Heart right ventricle (tissue), 16 donors: ENCODE measurements around the gene VN1R5. TPM values are rescaled to one million over a fixed set of nuclear protein-coding genes. Genes with fewer than 3 reads are reported as not detected.
"Not testable (repeated sequence)": the region's sequence is repeated elsewhere in the genome, so short reads cannot be mapped to it uniquely, and the experiment has no call there.

Experiments
- ATAC-seq, 8 donors: fragments of 200-7000 bp; cut with Tn5 transposase; one replicate each; pipeline ENCODE4 v1.9.1; 2020; ENCODE audit warnings: mild to moderate bottlenecking in 8 of 8, moderate library complexity in 8 of 8, moderate number of reproducible peaks in 1 of 8
- DNase-seq, 2 donors: peaks; one replicate each; pipeline ENCODE4 v3.0.0-alpha.2; 2020
- H3K27ac ChIP-seq, 10 donors: fragments of 200-600 bp; sonication (generic) in 2 of 10; one replicate each; pipeline versions ENCODE4 v1.5.0 to v1.8.0; 2020 to 2022; ENCODE audit warnings: mild to moderate bottlenecking in 3 of 10
- H3K27me3 ChIP-seq, 7 donors: fragments of 200-600 bp; one replicate each; pipeline ENCODE4 v1.8.0; 2021 to 2022; ENCODE audit warnings: mild to moderate bottlenecking in 2 of 7
- H3K36me3 ChIP-seq, 9 donors: fragments of 200-600 bp; sonication (generic) in 1 of 9; one replicate each; pipeline versions ENCODE4 v1.5.0 to v1.8.0; 2020 to 2022; ENCODE audit warnings: mild to moderate bottlenecking in 2 of 9
- H3K4me1 ChIP-seq, 9 donors: fragments of 200-600 bp; sonication (generic) in 1 of 9; one replicate each; pipeline versions ENCODE4 v1.5.0 to v1.8.0; 2020 to 2022; ENCODE audit warnings: mild to moderate bottlenecking in 4 of 9
- H3K4me3 ChIP-seq, 10 donors: fragments of 200-600 bp; sonication (generic) in 2 of 10; one replicate each; pipeline versions ENCODE4 v1.5.0 to v1.8.0; 2020 to 2022; ENCODE audit warnings: mild to moderate bottlenecking in 7 of 10, moderate library complexity in 2 of 10
- H3K9me3 ChIP-seq, 11 donors: fragments of 200-600 bp in 10 of 11; sonication (generic) in 2 of 11; one replicate each; pipeline versions ENCODE4 v1.5.0 to v1.8.0; 2013 to 2022; ENCODE audit warnings: mild to moderate bottlenecking in 2 of 11, control low read depth in 1 of 11, moderate library complexity in 1 of 11
- WGBS, 2 donors: extraction: QIAGEN DNeasy Blood & Tissue Kit; methylation state at CpG; one replicate each; pipeline ENCODE4 v1.1.7; 2013; ENCODE audit warnings: inconsistent platforms in 1 of 2; 5-methylcytosine and 5-hydroxymethylcytosine counted together
- intact Hi-C, 10 donors: fragments of 100-400 bp; cut with DNase I; formaldehyde crosslinking; loops; one replicate each; pipeline versions ENCODE4 v1.11.1 to v1.14.2; 2022
- long read RNA-seq, 3 donors: library from polyadenylated mRNA; unstranded; transcript quantifications; one replicate each; pipeline ENCODE4 v2.0.0, GENCODE V29; 2020 to 2021
- polyA plus RNA-seq, 2 donors: library from polyadenylated mRNA; stranded (reverse); fragments of 200-250 nt; gene quantifications; one replicate each; pipeline ENCODE4 v1.2.3, GENCODE V29; 2013
- total RNA-seq, 10 donors: library from RNA; stranded (reverse); fragmentation: NEBNext Ultra II Directional in 3 of 10; extraction: Animal tissue kit (Norgen Biotek cat#: 25700) in 3 of 10; gene quantifications; one replicate each; pipeline versions ENCODE4 v1.2.1 to v1.2.4, GENCODE V29; 2021 to 2023
- TF ChIP-seq, protein P1 (sequence below), 9 donors: fragments of 200-600 bp; sonication (generic) in 2 of 9; IDR thresholded peaks; one replicate each; pipeline versions ENCODE4 v1.5.0 to v1.8.0; 2021 to 2022; ENCODE audit warnings: antibody characterized with exemption in 9 of 9, mild to moderate bottlenecking in 5 of 9, moderate library complexity in 1 of 9
- donor health status: Arrhythmogenic right ventricular cardiomyopathy.
- donor health status: ischemic (EF 13 %, LVEDD 7.1; RV severe dilation, severe dysfunction).
- donor health status: healthy with polysubstance abuse.
- donor health status: DM: no; HTN: yes; CAD: no.
- donor health status: DM: no; HTN: no; CAD: no.
- donor health status: ischemic (EF 25% LVEDD 6.9; RV normal size, moderate dysfunction).
- donor health status: ischemic (EF 25% LVEDD 5.7; RV mildly dilated, moderate dysfunction).
- donor health status: healthy.
- donor health status: DM: yes; HTN: yes; CAD: no.
- donor health status: Ischemic cardiomyopathy.
- donor health status: ischemic (EF 35%, LVEDD 5.7; RV mildly dilated, moderate dysfunction).
- donor health status: nonischemic (EF 11% LVEDD 7.7; RV severe dilation, severe dysfunction).
- donor health status: DM: yes; HTN: yes; CAD: no.
- donor health status: PGD.
- donor health status: ischemic (EF 29% LVEDD 5.4; RV normal size, mild dysfunction).
- donor health status: nonischemic (EF 23%, LVEDD 6.1; RV moderate dilation, normal function).

VN1R5 gene
- total RNA-seq (not detected), polyA plus RNA-seq (not detected)
- long read RNA-seq, donor 1 = 0 reads
- long read RNA-seq, donor 2 = 0 reads
- long read RNA-seq, donor 3 = 0 reads

DNA sequence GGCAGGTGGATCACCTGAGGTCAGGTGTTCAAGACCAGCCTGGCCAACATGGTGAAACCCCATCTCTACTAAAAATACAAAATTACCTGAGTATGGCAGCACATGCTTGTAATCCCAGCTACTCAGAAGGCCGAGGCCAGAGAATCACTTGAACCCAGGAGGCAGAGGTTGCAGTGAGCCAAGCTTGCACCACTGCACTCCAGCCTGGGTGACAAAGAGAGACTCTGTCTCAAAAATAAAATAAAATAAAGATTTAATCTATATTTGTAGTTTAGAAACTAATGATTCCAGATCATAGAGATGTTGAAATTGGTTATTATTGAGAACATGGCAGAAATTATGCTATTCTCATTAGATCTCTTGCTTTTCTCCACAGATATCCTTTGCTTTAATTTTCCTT, at the start of gene VN1R5:
TSS of gene VN1R5 (plus strand) at position 301 of the 400 bp plus-strand sequence.
- intact Hi-C loops, DNase-seq: not testable (repeated sequence)

DNA sequence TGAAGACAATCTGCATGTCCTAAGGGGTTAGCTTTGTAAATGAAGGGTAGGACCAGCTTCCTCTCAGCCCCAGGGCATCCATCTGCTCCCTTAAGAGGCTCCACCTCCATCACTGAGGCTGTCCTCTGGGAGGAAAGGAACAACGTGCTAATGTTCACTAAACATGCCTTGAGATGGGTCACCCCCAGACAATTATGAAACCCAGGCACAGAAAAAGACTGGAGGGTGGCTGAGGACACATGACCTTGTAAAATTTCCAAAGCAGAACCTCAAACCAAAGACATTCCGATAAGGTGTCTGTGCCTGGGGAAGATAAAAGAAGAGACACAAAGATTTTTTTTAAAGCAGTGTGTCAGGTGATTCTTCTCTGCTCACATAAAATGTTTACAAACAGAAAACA, 46.5 kb upstream of the VN1R5 start:
- Histone ChIP-seq H3K27ac (peak overlapping the region in 1 of 10 donors; percentile 97), H3K36me3 (peaks cover 0 to 27% (median 0%) of the 10 kb centered on the region in 9 donors), H3K4me1 (peaks cover 0 to 48% (median 29%) of the 10 kb centered on the region in 9 donors), H3K4me3 (peak overlapping the region in 9 of 10 donors; percentile 72 to 96 (median 93)), H3K9me3 (no peaks in the 10 kb centered on the region), H3K27me3 (no peaks in the 10 kb centered on the region)
- 19 to 30% methylated on average over 2 of the region's 2 CpGs for WGBS, 2 donors
- DNase-seq (no peak), ATAC-seq (no peak)
- intact Hi-C loops = loop anchor here in 1 of 10 donors (10.0 kb wide), 1 partner anchor 125 kb away; the partner anchor contains the start of gene ZNF496
- TF ChIP-seq, protein P1, sequence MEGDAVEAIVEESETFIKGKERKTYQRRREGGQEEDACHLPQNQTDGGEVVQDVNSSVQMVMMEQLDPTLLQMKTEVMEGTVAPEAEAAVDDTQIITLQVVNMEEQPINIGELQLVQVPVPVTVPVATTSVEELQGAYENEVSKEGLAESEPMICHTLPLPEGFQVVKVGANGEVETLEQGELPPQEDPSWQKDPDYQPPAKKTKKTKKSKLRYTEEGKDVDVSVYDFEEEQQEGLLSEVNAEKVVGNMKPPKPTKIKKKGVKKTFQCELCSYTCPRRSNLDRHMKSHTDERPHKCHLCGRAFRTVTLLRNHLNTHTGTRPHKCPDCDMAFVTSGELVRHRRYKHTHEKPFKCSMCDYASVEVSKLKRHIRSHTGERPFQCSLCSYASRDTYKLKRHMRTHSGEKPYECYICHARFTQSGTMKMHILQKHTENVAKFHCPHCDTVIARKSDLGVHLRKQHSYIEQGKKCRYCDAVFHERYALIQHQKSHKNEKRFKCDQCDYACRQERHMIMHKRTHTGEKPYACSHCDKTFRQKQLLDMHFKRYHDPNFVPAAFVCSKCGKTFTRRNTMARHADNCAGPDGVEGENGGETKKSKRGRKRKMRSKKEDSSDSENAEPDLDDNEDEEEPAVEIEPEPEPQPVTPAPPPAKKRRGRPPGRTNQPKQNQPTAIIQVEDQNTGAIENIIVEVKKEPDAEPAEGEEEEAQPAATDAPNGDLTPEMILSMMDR (IDR thresholded peaks at IDR 0.05) = no peak

More for the DNA sequence above, at the start of gene VN1R5:
- ATAC-seq, H3K27me3 ChIP-seq, H3K4me1 ChIP-seq, H3K36me3 ChIP-seq, H3K27ac ChIP-seq, H3K4me3 ChIP-seq: not testable (repeated sequence)
- WGBS, 2 donors = 85 to 86% methylated on average over 1 of the region's 1 CpG
- peaks cover 0 to 10% (median 0%) of the 10 kb centered on the region in 11 donors for H3K9me3 ChIP-seq

DNA sequence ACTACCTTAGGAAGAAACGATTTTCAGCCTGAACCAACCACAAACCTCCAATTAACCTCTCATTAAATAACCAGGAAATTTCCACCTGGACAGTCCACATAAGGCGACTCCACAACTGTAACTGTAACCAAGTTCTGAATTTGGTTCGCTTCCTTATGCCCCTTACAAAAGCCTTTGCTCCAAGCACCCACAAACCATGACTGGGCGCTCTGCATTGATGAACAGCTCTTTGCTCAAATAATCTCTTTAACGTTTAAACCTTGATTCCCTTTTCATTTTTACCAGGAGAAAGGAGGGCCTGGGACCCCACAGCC, 45.9 kb upstream of the VN1R5 start:
- intact Hi-C loops = loop anchor here in 3 of 10 donors (2.0 to 10.0 kb wide), 4 partner anchors 37 to 133 kb away; partner anchors contain the start of genes ZNF124 (in 1 of the 3), ZNF496 (in 1 of the 3), ZNF669 (in 1 of the 3) and ZNF670 (in 1 of the 3)
- TF ChIP-seq, protein P1 (IDR thresholded peaks at IDR 0.05) = no peak
- peak in 3 of 8 donors; percentile 3 to 6 (median 5) for ATAC-seq

DNA sequence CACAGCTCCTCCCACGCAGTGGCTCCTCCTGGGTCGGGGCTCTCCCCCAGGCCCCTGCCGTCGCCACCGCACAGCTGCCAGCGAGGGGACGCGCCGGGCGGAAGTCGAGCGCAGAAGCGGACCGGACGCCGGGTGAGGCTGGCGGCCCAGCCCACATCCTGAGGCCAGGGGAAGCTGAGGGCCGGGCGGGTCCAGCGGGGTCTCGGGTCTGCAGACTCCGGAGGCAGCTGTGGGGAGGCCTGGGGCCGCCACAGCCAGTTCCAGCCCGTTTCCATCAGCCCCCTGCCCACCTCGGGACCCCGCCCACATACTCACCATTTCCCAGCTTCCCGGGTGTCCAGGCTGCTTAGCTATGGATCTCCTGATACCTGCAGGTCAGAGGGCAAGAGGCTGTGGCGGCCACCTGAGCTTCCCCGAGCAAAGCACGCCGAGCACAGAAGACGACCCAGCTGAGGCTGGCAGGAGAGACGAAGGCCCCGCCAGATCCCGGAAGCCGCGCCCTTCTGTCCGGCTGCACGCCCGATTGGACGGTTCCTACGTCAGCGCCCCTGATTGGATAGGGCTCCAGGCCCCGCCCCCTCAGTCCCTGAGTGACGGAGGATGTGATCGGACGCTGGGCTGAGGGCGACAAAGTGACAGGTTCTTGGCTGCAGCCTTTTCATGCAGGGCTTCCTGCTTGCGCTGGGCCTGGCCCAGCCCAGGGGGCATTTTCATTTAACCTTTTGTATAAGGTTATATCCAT, 45.3 kb upstream of the VN1R5 start:
- ATAC-seq = peak; percentile 100
- Histone ChIP-seq H3K4me1 (peaks cover 0 to 36% (median 21%) of the 10 kb centered on the region in 9 donors), H3K9me3 (no peaks in the 10 kb centered on the region), H3K4me3 (peak overlapping the region; percentile 72 to 96 (median 92)), H3K36me3 (peaks cover 0 to 24% (median 0%) of the 10 kb centered on the region in 9 donors), H3K27me3 (no peaks in the 10 kb centered on the region), H3K27ac (peak overlapping the region; percentile 89 to 97 (median 92))
- DNase-seq = peak; percentile 98
- intact Hi-C loops = loop anchor here in 3 of 10 donors (2.0 to 10.0 kb wide), 4 partner anchors 38 to 133 kb away; partner anchors contain the start of genes ZNF124 (in 1 of the 3), ZNF496 (in 1 of the 3), ZNF669 (in 1 of the 3) and ZNF670 (in 1 of the 3)
- TF ChIP-seq, protein P1 (IDR thresholded peaks at IDR 0.05) = no peak
- WGBS, 2 donors = 0% methylated on average over 49 of the region's 49 CpGs

More for the DNA sequence above, 45.9 kb upstream of the VN1R5 start:
- H3K4me1 ChIP-seq = peaks cover 0 to 41% (median 23%) of the 10 kb centered on the region in 9 donors
- H3K9me3 ChIP-seq = no peaks in the 10 kb centered on the region
- DNase-seq = no peak
- no peaks in the 10 kb centered on the region for H3K27me3 ChIP-seq
- WGBS, 2 donors = 4 to 9% methylated on average over 5 of the region's 5 CpGs
- peak overlapping the region; percentile 72 to 96 (median 92) for H3K4me3 ChIP-seq
- peaks cover 0 to 24% (median 0%) of the 10 kb centered on the region in 9 donors for H3K36me3 ChIP-seq
- peak overlapping the region in 9 of 10 donors; percentile 89 to 97 (median 93) for H3K27ac ChIP-seq
